Neural cell (in vitro differentiated cells): ENCODE measurements around the gene MACROD1.

Source experiments
- CTCF ChIP-seq: fragments of 450-650 bp; IDR thresholded peaks from 2 replicates; pipeline ENCODE4 v1.5.1; 2014; ENCODE audit warnings: antibody characterized with exemption, mild to moderate bottlenecking, moderate library complexity; ENCODE audit not compliant: poor library complexity, severe bottlenecking
- EZH2 ChIP-seq: fragments of 200-600, 300-800 bp; shearing (Covaris generic), sonication (generic); IDR thresholded peaks from 2 replicates; pipeline ENCODE4 v1.6.1; 2014; ENCODE audit warnings: antibody characterized with exemption, low read length, borderline replicate concordance, mild to moderate bottlenecking; ENCODE audit not compliant: insufficient read depth, poor library complexity, severe bottlenecking
- REST ChIP-seq: IDR thresholded peaks from 2 replicates; pipeline ENCODE4 v1.6.1; 2012; ENCODE audit warnings: borderline replicate concordance
- SMC3 ChIP-seq: fragments of 450-650 bp; conservative IDR thresholded peaks from 2 replicates; pipeline ENCODE4 v1.6.1; 2014; ENCODE audit warnings: antibody characterized with exemption, mild to moderate bottlenecking, moderate library complexity; ENCODE audit not compliant: poor library complexity
- TAF1 ChIP-seq: IDR thresholded peaks from 2 replicates; pipeline ENCODE4 v1.6.1; 2012; ENCODE audit warnings: low read depth

- TF ChIP-seq REST (no peak), CTCF (peak; percentile 4), SMC3 (no peak), EZH2 (no peak), TAF1 (no peak)
Observed at GRCh38 chr11:63999349-64000025, 166.4 kb downstream of the MACROD1 start.
